ENCODE data around the gene BCAR1. TPM values are rescaled to one million over a fixed set of nuclear protein-coding genes. Genes with fewer than 3 reads are reported as not detected.

Gene BCAR1
- total and polyA plus RNA-seq, 2 of the 13 experiments (the other 11 are each of a cell fraction or from before 2014, with no cell fraction given), result 48.1 to 51.7 TPM

- TF ChIP-seq RNF2 (conservative IDR thresholded peaks at IDR 0.05; ENCODE audit: low read depth) (no peak), ZNF878 (CRISPR knock-in tag; IDR thresholded peaks at IDR 0.05) (no peak), ZNF704 (CRISPR knock-in tag; IDR thresholded peaks at IDR 0.05; ENCODE audit: borderline replicate concordance) (no peak), HBP1 (CRISPR knock-in tag; IDR thresholded peaks at IDR 0.05; ENCODE audit: low read depth) (no peak), CENPT (CRISPR knock-in tag; IDR thresholded peaks at IDR 0.05; ENCODE audit: low read depth) (no peak), ZNF784 (CRISPR knock-in tag; IDR thresholded peaks at IDR 0.05; ENCODE audit: borderline replicate concordance) (no peak), ZSCAN20 (CRISPR knock-in tag; IDR thresholded peaks at IDR 0.05; ENCODE audit: borderline replicate concordance) (no peak), ZMYM3 (CRISPR knock-in tag; IDR thresholded peaks at IDR 0.05) (no peak), SETDB1 (CRISPR knock-in tag; IDR thresholded peaks at IDR 0.05; ENCODE audit: borderline replicate concordance) (no peak), MLLT10 (CRISPR knock-in tag; IDR thresholded peaks at IDR 0.05) (no peak), ZFY (CRISPR knock-in tag; IDR thresholded peaks at IDR 0.05) (peak; percentile 28; the same call in 1 of the 2 replicates), TSC22D2 (CRISPR knock-in tag; IDR thresholded peaks at IDR 0.05; ENCODE audit: borderline replicate concordance) (0 out of 2 replicates have a peak, but pooled peaks have one; percentile 33), ZBTB43 (CRISPR knock-in tag; conservative IDR thresholded peaks at IDR 0.05) (no peak), NFE2L2 (IDR thresholded peaks at IDR 0.05; ENCODE audit: low read length) (no peak), EZH2 (conservative IDR thresholded peaks at IDR 0.05; ENCODE audit: low read depth, low read length) (no peak), ATAD3A (CRISPR knock-in tag; IDR thresholded peaks at IDR 0.05) (no peak), TEAD2 (CRISPR knock-in tag; IDR thresholded peaks at IDR 0.05) (no peak), ZNF414 (CRISPR knock-in tag; IDR thresholded peaks at IDR 0.05) (no peak), ZNF552 (CRISPR knock-in tag; IDR thresholded peaks at IDR 0.05; ENCODE audit: borderline replicate concordance) (no peak), CEBPG (CRISPR knock-in tag; IDR thresholded peaks at IDR 0.05) (no peak), FOSL1 (CRISPR knock-in tag; IDR thresholded peaks at IDR 0.05; ENCODE audit: borderline replicate concordance) (no peak), RFXANK (CRISPR knock-in tag; IDR thresholded peaks at IDR 0.05) (no peak), FOSL2 (CRISPR knock-in tag; IDR thresholded peaks at IDR 0.05) (peak; percentile 30; the same call in 1 of the 2 replicates), RBM39 (IDR thresholded peaks at IDR 0.05; ENCODE audit: low read depth, low read length, poor library complexity, severe bottlenecking) (no peak), CSRNP2 (CRISPR knock-in tag; conservative IDR thresholded peaks at IDR 0.05; ENCODE audit: low read depth) (no peak), TBP (CRISPR knock-in tag; IDR thresholded peaks at IDR 0.05) (no peak)
Observed at GRCh38 chr16:75256059-75256571, 4.7 kb upstream of the BCAR1 start (continued).

Measured in HepG2 (cell line).